DMS 273 treated with DMSO at 0.1 percent for 48 hours (cell line): ENCODE results near the gene TRIM36.

Experiments
- DNase-seq: peaks from one replicate; lab custom pipeline; 2025; lab: John Stamatoyannopoulos, UW

The TRIM36 gene

GRCh38 chr5:115165790-115166189, 3.9 kb downstream of the TRIM36 start:
- no peak for DNase-seq

DNA sequence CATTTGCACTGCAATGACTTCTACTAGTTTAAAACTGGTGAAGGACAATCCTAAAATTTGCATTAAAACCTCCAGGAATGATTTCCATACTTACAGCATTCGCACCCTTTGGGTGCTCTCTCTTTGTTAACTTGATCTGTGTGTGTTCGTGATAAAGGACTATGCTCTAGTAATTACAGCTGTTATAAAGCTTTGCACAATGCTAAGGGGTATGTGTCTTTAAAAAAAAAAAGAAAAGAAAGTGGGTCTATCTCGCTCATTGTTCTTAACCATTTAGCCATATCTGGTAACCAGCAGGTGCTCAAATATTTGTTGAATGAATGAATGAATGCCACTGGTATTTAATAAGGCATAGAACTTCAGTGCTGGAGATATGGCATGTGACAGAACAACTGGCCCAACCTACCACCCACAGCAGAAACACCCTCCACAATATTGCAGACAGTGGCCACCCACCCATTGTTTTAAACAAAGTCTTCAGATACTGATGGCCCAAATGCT, 8.7 kb downstream of the TRIM36 start:
- no peak for DNase-seq

DNA sequence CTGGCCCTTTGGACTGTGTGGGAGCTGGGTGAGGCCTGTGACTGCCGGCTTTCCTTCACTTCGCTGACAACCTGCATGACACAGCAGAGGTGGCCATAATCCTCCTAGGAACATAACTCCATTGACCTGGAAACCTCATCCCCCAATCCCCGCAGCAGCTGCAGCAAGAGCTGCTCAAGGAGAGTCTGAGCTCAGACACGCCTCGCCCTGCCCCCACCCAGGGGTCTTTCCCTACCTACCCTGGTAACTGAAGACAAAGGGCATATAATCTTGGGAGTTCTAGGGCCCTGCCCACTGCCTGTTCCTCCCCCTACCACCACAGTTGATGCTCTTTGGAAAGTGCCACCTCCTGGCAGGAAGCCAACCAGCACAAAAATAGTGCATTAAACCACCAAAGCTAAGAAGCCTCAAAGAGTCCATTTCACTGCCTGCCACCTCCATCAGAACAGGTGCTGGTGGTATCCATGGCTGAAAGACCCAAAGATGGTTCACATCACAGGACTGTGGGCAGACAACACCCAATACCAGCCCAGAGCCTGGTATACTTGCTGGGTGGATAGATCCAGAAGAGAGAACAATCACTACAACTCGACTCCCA, 18.4 kb downstream of the TRIM36 start:
- DNase-seq: no peak

- DNase-seq: no peak
Observed at GRCh38 chr5:115150512-115150911, 19.2 kb downstream of the TRIM36 start.

DNA sequence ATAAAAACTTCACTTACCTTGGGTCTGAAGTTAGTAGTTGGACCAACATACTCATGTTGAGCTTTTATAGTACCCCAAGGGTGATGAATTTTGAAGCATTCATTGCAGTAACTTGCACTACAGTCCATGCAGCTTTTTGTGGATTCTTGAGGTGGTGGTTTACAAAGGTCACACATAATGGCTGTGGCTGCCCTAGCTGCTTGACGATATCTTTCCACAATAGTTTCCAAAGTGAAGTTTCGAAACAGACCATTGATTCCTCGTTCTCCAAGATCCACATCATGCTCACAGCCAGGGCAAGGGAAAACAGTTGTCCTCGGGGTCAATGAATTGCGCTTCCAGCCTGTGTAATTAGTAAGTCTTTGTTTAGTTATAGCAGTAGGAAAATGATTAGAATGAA, 22.7 kb downstream of the TRIM36 start:
- DNase-seq: no peak

DNA sequence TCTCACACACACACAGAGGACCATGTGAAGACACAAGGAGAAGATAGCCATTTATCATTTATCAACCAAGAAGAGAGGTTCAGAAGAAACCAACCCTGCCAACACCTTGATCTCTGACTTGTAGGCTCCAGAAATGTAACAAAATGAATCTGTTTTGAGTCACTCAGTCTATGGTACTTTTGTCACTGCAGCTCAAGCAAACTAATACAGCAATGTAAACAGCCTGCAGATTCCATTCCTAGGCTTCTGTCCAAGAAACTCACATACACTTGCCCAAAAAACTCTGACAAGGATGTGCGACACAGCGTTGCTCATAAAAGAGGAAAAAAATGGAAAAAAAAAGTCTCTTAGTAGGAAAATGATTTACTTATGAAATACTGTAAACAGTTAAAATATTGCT, 33.4 kb downstream of the TRIM36 start:
- DNase-seq: no peak

- no peak for DNase-seq
Observed at GRCh38 chr5:115132465-115132864, 37.2 kb downstream of the TRIM36 start.

GRCh38 chr5:115126303-115126702, 43.4 kb downstream of the TRIM36 start:
- no peak for DNase-seq

DNA sequence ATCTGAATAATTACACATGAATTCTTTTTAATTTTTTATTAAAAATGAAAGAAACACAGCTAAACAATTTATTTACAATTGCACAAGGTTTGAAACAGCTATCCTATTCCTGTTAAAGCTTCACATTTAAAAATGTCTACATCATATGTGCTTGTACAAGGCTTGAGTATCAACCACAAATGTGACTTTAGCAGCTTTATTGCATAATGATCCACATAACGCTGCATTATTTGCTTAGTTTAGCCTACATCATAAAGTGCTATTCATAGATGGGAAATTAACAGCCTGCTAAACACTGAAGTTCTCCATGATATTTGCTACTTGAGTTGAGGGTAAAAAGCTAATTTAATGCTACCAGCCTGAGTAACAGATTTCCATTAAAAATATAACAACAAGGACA, 45.0 kb downstream of the TRIM36 start:
- DNase-seq: no peak

DNA sequence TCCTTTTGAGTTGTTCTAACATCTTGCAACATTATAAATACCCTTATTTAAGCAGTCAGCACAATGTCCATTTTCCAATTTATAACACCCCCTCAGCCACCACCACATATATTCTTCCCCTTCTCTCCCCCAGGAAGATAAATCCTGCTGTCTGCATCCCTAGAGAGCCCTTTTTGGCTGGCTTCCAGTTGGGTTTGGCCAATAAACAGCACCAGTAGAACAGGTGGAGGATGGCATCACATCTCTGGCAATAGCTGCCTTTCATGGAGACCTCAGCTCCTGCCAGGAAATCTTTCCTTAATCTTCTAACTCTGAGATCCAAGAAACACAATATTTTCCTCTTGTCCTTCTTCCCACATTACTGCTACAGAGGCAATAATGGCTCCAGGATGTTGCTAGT, 53.7 kb downstream of the TRIM36 start:
- no peak for DNase-seq

- DNase-seq: no peak
Observed at GRCh38 chr5:115109840-115110239, 59.9 kb downstream of the TRIM36 start.

DNA sequence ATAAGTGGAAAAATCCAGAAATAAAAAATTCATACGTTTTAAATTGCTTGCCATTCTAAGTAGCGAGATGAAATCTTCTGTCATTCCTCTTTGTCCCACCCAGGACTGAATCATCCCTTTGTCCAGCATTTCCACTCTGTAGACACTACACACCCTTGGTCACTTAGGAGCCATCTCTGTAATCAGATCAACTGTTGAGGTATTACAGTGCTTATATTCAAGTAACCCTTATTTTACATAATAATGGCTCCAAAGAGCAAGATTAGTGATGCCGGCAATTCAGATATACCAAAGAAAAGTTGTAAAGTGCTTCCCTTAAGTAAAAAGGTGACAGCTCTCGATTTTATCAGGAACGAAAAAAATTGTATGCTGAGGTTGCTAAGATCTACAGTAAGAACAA, 60.4 kb downstream of the TRIM36 start:
- DNase-seq: no peak

DNA sequence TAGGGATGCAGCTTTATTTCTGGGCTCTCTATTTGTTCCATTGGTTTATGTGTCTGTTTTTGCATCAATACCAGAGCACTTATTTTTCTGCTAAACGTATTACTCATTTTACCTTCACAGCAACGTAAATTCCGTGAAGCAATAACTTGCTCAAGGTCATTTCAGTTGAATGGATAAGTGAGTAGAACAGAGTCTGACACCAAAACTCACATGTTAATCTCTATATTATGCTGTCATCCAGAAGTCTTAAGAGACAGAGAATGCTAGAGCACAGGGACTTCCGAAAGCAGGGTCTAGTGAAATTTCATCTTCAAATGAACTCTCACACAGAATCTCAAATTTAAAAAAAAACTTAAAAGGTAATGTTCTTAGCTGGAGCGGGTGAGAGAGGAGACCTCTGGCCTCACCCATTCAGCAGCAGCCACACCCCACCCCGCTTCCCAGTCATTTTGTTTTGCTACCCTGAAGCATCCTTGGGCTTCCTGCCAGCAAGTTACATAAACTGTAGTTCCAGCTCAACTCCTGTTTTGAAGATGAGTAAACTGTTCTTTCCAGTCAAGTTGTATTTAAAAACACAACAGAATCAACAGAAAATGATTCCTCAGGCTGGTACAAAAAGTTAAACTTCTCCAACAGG, 69.3 kb downstream of the TRIM36 start:
- no peak for DNase-seq

GRCh38 chr5:115098041-115098702, 71.5 kb downstream of the TRIM36 start:
- DNase-seq: peak; percentile 39

DNA sequence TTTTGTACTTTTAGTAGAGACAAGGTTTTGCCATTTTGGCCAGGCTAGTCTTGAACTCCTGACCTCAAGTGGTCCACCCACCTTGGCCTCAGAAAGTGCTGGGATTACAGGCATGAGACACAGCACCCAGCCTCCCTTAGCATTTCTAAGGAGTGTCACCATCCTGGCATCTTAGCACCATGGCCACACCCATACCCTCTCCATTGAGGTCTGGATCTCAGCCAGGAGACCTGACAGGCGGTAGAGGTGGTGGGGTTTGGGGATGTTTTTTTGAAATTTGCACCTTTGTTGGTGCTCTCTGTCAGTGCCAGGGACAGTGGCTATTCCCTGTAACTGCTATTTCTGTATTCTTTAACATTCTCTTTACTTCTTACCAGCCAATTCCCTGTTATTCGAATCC, 72.5 kb downstream of the TRIM36 start:
- DNase-seq: no peak

DNA sequence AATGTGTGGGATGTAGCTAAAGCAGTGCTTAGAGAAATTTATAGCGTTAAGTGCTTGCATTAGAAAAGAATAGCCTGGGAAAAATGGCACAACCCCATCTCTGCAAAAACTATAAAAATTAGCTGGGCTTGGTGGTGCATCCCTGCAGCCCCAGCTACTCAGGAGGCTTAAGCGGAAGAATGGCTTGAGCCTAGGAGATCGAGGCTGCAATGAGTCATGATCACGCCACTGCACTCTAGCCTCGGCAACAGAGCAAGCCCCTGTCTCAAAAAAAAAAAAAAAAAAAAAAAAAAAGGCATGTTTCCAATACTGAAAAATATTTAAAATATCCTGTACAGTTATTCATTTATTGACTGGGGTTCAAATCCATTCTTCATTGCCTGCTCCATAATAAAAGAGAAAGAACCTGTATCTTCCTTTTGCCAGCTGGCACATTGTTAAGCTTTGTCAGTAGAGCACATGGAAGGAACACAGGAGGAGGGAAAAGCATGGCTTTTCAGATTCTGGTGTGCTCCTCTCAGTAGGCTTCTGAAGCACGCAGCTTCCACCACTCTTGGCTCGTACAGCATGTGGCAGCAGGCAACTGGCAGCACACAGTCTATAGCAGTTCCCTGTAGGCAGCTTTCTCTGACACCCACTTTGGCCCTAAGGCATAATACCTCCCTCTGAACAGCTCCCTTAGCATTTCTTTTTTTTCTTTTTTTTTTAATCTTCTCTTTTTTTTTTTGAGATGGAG, 73.5 kb downstream of the TRIM36 start:
- no peak for DNase-seq

DNA sequence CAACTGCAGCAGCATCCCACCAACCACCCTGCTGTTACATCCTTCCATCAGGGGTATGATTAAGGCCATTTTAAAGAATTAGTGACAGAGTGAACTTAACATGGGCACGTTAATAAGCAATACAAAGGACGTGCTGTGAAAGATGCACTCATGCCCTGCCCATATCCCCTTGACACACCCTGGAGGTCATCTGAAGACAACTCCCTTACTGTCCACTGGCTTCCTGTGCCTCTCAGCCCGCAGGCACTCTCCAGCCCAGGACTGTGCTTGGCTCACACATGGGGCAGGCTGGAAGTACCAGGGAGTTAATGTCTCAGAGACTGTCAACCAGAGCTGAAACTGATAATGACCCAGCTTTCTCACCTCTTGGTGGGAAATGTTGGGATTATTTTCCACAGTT, 81.8 kb downstream of the TRIM36 start:
- DNase-seq: no peak

GRCh38 chr5:115086473-115086872, 83.2 kb downstream of the TRIM36 start:
- DNase-seq: no peak

GRCh38 chr5:115084246-115084793, 85.4 kb downstream of the TRIM36 start:
- DNase-seq: no peak

DNA sequence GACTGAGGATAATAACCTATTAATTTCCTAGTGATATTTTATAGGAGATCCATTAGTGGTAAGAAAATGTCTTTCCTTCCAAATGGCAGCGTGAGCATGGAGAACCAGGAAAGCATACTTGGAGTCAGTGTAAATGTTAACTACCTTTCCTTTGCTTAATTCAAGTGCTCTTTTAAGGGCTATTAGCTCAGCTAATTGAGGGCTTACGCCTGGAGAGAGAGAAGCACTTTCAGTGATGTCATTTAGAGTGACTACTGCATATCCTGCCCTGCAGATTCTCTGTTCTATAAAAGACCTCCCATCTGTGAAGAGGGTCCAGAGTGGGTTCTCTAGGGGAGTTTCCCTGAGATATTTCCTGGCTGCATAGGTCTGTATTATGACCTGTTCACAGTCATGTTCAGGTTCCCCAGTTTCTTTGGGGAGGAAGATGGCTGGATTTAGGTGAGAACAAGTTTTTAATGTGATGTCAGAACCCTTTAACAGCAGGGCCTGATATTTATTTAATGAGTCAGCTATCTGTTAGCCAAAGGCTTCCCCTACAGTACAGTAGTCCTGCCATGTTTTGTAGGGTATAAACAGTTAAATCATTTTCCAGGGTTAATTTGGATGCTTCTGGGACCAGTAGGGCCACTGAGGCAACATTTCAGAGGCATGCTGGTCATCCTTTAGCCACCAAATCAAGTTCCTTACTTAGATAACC, 89.6 kb downstream of the TRIM36 start:
- DNase-seq: no peak
